ENCODE results near the gene GLUL. TPM values are rescaled to one million over a fixed set of nuclear protein-coding genes. Genes with fewer than 3 reads are reported as not detected.
"Not testable (repeated sequence)": the region's sequence is repeated elsewhere in the genome, so short reads cannot be mapped to it uniquely, and the experiment has no call there.

Gene GLUL
- total RNA-seq, 2 experiments from 2014 or later: 50.6 to 52.8 TPM

GRCh38 chr1:182381962-182382819, 9.4 kb downstream of the GLUL start:
- ChIA-PET CTCF (interaction anchor here (0.9 to 3.0 kb wide), 3 partner anchors 14 to 301 kb away, joined by 3 to 18 read pairs (median 14); no protein-coding TSS in a partner anchor), POLR2A (no interaction called here)
- Mint-ChIP-seq H3K27me3 (no peaks in the 10 kb centered on the region), H3K4me3 (no peak overlapping the region), H3K4me1 (ENCODE audit: low read depth) (no peaks in the 10 kb centered on the region), H3K36me3 (ENCODE audit: low read depth) (peaks cover 20% of the 10 kb centered on the region), H3K9me3 (no peaks in the 10 kb centered on the region), H3K27ac (no peak overlapping the region)
- DNase-seq (no peak), ATAC-seq (no peak)
- intact Hi-C loops (cut with micrococcal nuclease): no loop called here
- TF ChIP-seq CTCF (IDR thresholded peaks at IDR 0.05): no peak

GRCh38 chr1:182380199-182380598, 11.4 kb downstream of the GLUL start:
- CTCF ChIA-PET: interaction anchor here (2.0 to 3.0 kb wide), 3 partner anchors 16 to 237 kb away, joined by 5 to 18 read pairs (median 14); no protein-coding TSS in a partner anchor
- peaks cover 3% of the 10 kb centered on the region for H3K27me3 Mint-ChIP-seq
- no peak for TF ChIP-seq CTCF (IDR thresholded peaks at IDR 0.05)

GRCh38 chr1:182379781-182380180, 11.8 kb downstream of the GLUL start:
- H3K4me3 Mint-ChIP-seq; H3K27ac Mint-ChIP-seq; ATAC-seq; H3K27me3 Mint-ChIP-seq; H3K4me1 Mint-ChIP-seq (ENCODE audit: low read depth); intact Hi-C loops (cut with micrococcal nuclease); H3K9me3 Mint-ChIP-seq; DNase-seq; H3K36me3 Mint-ChIP-seq (ENCODE audit: low read depth); POLR2A ChIA-PET: not testable (repeated sequence)
- CTCF ChIA-PET: interaction anchor here (2.0 to 2.8 kb wide), 2 partner anchors 20 to 237 kb away, joined by 5 to 14 read pairs; no protein-coding TSS in a partner anchor

More at GRCh38 chr1:182380199-182380598, 11.4 kb downstream of the GLUL start:
- DNase-seq (no peak), ATAC-seq (no peak)
- POLR2A ChIA-PET: no interaction called here
- H3K27ac Mint-ChIP-seq: no peak overlapping the region
- no peaks in the 10 kb centered on the region for H3K9me3 Mint-ChIP-seq
- no peak overlapping the region for H3K4me3 Mint-ChIP-seq
- no peaks in the 10 kb centered on the region for H3K4me1 Mint-ChIP-seq (ENCODE audit: low read depth)
- H3K36me3 Mint-ChIP-seq (ENCODE audit: low read depth): peaks cover 9% of the 10 kb centered on the region
- intact Hi-C loops (cut with micrococcal nuclease): no loop called here

GRCh38 chr1:182376936-182377574, 14.5 kb downstream of the GLUL start:
- H3K9me3 Mint-ChIP-seq: no peaks in the 10 kb centered on the region
- POLR2A ChIA-PET: no interaction called here
- H3K27ac Mint-ChIP-seq: no peak overlapping the region
- DNase-seq: no peak
- intact Hi-C loops (cut with micrococcal nuclease): no loop called here
- no peak overlapping the region for H3K4me3 Mint-ChIP-seq
- peaks cover 2% of the 10 kb centered on the region for H3K36me3 Mint-ChIP-seq (ENCODE audit: low read depth)
- no peak for TF ChIP-seq CTCF (IDR thresholded peaks at IDR 0.05)
- H3K4me1 Mint-ChIP-seq (ENCODE audit: low read depth): no peaks in the 10 kb centered on the region
- peaks cover 3% of the 10 kb centered on the region for H3K27me3 Mint-ChIP-seq
- ATAC-seq: no peak
- CTCF ChIA-PET: interaction anchor here (0.7 to 3.5 kb wide), 4 partner anchors 15 to 294 kb away, joined by 3 to 17 read pairs (median 4); no protein-coding TSS in a partner anchor

GRCh38 chr1:182374101-182374834, 17.3 kb downstream of the GLUL start:
- Mint-ChIP-seq H3K27me3 (peaks cover 3% of the 10 kb centered on the region), H3K36me3 (ENCODE audit: low read depth) (no peaks in the 10 kb centered on the region), H3K27ac (no peak overlapping the region), H3K4me1 (ENCODE audit: low read depth) (no peaks in the 10 kb centered on the region), H3K4me3 (no peak overlapping the region), H3K9me3 (no peaks in the 10 kb centered on the region)
- ATAC-seq (no peak), DNase-seq (no peak)
- TF ChIP-seq CTCF (IDR thresholded peaks at IDR 0.05): no peak
- intact Hi-C loops (cut with micrococcal nuclease): no loop called here
- ChIA-PET POLR2A (no interaction called here), CTCF (interaction anchor here (3.5 kb wide), 1 partner anchor 231 kb away, joined by 17 read pairs; no protein-coding TSS in a partner anchor)
